T-helper 2 cell treated with Interferon-gamma antibody and Interleukin-4, amounts not matched to agents 5 μg/mL and 100 μg/mL, for 36 hours (primary cell): ENCODE measurements around the gene EME1.

Source experiments
- DNase-seq: peaks from one replicate; pipeline ENCODE4 v3.0.0; 2021; ENCODE audit warnings: low spot score
- H3K27ac Mint-ChIP-seq: one replicate; pipeline ENCODE4 v1.8.0; 2021; ENCODE audit warnings: mild to moderate bottlenecking, mixed read lengths
- H3K27me3 Mint-ChIP-seq: one replicate; pipeline ENCODE4 v1.8.0; 2021; ENCODE audit warnings: low read depth, mixed read lengths
- H3K36me3 Mint-ChIP-seq: one replicate; pipeline ENCODE4 v1.8.0; 2021; ENCODE audit warnings: low read depth, mixed read lengths
- H3K4me1 Mint-ChIP-seq: one replicate; pipeline ENCODE4 v1.8.0; 2021; ENCODE audit warnings: low read depth, mixed read lengths
- H3K4me3 Mint-ChIP-seq: one replicate; pipeline ENCODE4 v1.8.0; 2022; ENCODE audit warnings: mild to moderate bottlenecking, moderate library complexity, mixed read lengths
- H3K9me3 Mint-ChIP-seq: one replicate; pipeline ENCODE4 v1.8.0; 2021; ENCODE audit warnings: mixed read lengths

Gene EME1

DNA sequence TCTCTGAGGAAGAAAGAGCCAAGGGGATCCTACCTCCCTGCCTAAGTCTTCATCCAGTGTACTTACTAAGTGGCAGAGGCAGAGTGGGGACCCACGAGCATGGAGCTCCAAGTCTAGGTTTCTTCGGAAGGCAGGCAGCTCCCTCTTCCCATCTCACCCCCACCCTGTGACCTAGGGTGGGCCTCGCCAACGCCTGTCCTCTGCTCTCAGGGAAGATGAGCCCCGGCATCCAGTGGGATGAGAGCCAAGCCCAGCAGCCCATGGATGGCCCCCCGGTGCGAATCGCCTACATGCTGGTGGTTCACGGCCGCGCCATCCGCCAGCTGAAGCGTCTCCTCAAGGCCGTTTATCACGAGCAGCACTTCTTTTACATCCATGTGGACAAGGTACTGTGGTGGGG lies 18.8 kb upstream of the EME1 start:
- Mint-ChIP-seq H3K9me3 (no peaks in the 10 kb centered on the region), H3K36me3 (peaks cover 29% of the 10 kb centered on the region), H3K4me1 (peaks cover 3% of the 10 kb centered on the region), H3K27me3 (no peaks in the 10 kb centered on the region), H3K4me3 (no peak overlapping the region), H3K27ac (no peak overlapping the region)
- DNase-seq = no peak

DNA sequence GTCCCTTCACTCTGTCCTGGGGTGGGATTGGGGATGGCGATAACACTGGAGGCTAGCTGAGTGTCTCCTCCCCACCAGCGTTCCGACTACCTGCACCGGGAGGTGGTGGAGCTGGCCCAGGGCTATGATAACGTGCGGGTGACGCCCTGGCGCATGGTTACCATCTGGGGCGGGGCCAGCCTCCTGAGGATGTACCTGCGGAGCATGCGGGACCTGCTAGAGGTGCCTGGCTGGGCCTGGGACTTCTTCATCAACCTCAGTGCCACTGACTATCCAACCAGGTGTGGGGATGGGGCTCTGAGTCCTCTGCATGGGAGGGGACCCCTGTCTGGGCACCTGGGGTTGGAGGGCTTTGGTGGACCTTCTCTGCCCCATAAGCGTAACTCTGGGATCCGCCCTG lies 18.3 kb upstream of the EME1 start:
- H3K27me3 Mint-ChIP-seq = no peaks in the 10 kb centered on the region
- no peak overlapping the region for H3K4me3 Mint-ChIP-seq
- peaks cover 1% of the 10 kb centered on the region for H3K4me1 Mint-ChIP-seq
- H3K27ac Mint-ChIP-seq = no peak overlapping the region
- DNase-seq = no peak
- H3K9me3 Mint-ChIP-seq = no peaks in the 10 kb centered on the region
- H3K36me3 Mint-ChIP-seq = peaks cover 31% of the 10 kb centered on the region

DNA sequence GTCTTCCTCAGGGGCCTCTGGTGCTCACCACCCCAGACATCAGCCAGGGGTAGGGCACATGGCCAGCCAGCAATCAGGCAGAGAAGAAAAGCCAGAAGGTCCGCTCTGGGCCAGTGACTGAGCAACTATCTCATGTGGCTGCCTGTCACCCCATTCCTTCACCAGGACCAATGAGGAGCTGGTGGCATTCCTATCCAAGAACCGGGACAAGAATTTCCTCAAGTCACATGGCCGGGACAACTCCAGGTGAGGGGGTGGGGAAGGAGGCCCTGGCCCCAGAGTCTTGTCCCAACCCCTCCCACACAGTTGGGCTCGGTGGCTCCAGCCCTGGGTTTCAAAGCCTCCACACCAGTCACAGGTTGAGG lies 17.7 kb upstream of the EME1 start:
- peaks cover 31% of the 10 kb centered on the region for H3K36me3 Mint-ChIP-seq
- no peak for DNase-seq
- H3K9me3 Mint-ChIP-seq = no peaks in the 10 kb centered on the region
- H3K4me3 Mint-ChIP-seq = no peak overlapping the region
- no peak overlapping the region for H3K27ac Mint-ChIP-seq
- H3K27me3 Mint-ChIP-seq = no peaks in the 10 kb centered on the region
- H3K4me1 Mint-ChIP-seq = peaks cover 1% of the 10 kb centered on the region

DNA sequence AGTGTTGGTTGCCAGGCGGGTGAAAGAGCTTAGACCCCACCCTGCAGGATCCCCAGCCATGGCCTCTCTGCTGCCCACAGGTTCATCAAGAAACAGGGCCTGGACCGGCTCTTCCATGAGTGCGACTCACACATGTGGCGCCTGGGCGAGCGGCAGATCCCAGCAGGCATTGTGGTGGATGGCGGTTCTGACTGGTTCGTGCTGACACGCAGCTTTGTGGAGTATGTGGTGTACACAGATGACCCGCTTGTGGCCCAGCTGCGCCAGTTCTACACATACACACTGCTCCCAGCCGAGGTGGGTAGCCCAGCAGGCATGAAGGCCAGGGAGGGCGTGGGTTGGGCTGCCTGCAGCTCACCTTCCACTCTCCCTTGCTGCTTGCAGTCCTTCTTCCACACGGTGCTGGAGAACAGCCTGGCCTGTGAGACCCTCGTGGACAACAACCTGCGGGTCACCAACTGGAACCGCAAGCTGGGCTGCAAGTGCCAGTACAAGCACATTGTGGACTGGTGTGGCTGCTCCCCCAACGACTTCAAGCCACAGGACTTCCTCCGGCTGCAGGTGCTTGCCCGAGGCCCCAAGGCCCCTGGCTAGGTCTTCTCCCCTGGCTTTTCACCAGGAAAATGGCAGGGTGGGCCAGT lies 17.2 kb upstream of the EME1 start:
- peaks cover 31% of the 10 kb centered on the region for H3K36me3 Mint-ChIP-seq
- no peak overlapping the region for H3K4me3 Mint-ChIP-seq
- peaks cover 1% of the 10 kb centered on the region for H3K4me1 Mint-ChIP-seq
- H3K27me3 Mint-ChIP-seq = no peaks in the 10 kb centered on the region
- H3K27ac Mint-ChIP-seq = no peak overlapping the region
- H3K9me3 Mint-ChIP-seq = no peaks in the 10 kb centered on the region
- DNase-seq = no peak

DNA sequence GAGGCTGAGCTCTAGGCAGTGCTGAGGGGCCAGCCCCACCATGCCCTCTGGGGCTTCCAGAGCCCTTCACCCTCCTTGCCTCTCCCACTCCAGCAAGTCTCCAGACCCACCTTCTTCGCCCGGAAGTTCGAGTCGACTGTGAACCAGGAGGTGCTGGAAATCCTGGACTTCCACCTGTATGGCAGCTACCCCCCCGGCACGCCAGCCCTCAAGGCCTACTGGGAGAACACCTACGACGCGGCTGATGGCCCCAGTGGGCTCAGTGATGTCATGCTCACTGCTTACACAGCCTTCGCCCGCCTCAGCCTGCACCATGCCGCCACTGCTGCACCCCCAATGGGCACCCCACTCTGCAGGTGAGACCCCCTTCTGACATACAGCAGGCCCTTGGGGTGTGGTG lies 16.6 kb upstream of the EME1 start:
- H3K27ac Mint-ChIP-seq = no peak overlapping the region

DNA sequence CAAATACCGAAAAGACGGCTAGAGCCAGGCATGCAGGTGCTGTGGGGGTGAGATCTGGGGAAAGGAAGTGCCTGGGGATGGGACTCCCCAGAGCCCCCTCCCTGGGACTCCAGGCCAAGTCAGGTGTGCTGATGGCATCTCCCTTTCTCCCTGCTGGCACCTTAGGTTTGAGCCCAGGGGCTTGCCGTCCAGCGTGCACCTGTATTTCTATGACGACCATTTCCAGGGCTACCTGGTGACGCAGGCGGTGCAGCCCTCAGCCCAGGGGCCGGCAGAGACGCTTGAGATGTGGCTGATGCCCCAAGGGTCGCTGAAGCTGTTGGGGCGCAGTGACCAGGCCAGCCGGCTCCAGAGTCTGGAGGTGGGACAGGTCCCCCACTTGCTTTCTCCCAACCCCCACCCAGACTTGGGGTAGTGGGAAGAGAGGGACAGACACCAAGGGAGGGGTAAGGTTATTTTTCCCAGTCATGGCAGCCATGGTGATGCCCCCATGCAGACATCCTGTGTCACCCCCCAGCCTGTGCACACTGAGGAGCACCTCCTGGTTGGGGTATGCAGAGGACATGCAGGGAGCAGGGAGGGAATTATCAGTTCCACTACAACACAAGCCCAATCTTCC lies 16.0 kb upstream of the EME1 start:
- no peak overlapping the region for H3K4me3 Mint-ChIP-seq
- no peaks in the 10 kb centered on the region for H3K27me3 Mint-ChIP-seq
- peaks cover 2% of the 10 kb centered on the region for H3K4me1 Mint-ChIP-seq
- H3K27ac Mint-ChIP-seq = no peak overlapping the region
- H3K36me3 Mint-ChIP-seq = peaks cover 31% of the 10 kb centered on the region
- no peaks in the 10 kb centered on the region for H3K9me3 Mint-ChIP-seq
- DNase-seq = no peak

More for the DNA sequence above, 16.6 kb upstream of the EME1 start:
- Mint-ChIP-seq H3K4me1 (peaks cover 1% of the 10 kb centered on the region), H3K36me3 (peaks cover 29% of the 10 kb centered on the region), H3K9me3 (no peaks in the 10 kb centered on the region), H3K27me3 (no peaks in the 10 kb centered on the region), H3K4me3 (no peak overlapping the region)
- DNase-seq = no peak

DNA sequence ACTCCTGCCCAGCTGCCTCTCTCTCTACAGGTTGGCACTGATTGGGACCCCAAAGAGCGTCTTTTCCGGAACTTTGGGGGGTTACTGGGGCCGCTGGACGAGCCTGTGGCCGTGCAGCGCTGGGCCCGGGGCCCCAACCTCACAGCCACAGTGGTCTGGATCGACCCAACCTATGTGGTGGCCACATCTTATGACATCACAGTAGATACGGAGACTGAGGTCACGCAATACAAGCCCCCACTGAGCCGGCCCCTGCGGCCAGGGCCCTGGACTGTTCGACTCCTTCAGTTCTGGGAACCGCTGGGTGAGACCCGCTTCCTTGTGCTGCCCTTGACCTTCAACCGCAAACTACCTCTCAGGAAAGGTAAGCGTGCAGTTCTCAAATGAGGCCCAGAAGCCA lies 14.9 kb upstream of the EME1 start:
- Mint-ChIP-seq H3K27me3 (no peaks in the 10 kb centered on the region), H3K4me1 (peaks cover 7% of the 10 kb centered on the region), H3K9me3 (no peaks in the 10 kb centered on the region), H3K36me3 (peaks cover 28% of the 10 kb centered on the region), H3K4me3 (no peak overlapping the region), H3K27ac (no peak overlapping the region)
- no peak for DNase-seq

DNA sequence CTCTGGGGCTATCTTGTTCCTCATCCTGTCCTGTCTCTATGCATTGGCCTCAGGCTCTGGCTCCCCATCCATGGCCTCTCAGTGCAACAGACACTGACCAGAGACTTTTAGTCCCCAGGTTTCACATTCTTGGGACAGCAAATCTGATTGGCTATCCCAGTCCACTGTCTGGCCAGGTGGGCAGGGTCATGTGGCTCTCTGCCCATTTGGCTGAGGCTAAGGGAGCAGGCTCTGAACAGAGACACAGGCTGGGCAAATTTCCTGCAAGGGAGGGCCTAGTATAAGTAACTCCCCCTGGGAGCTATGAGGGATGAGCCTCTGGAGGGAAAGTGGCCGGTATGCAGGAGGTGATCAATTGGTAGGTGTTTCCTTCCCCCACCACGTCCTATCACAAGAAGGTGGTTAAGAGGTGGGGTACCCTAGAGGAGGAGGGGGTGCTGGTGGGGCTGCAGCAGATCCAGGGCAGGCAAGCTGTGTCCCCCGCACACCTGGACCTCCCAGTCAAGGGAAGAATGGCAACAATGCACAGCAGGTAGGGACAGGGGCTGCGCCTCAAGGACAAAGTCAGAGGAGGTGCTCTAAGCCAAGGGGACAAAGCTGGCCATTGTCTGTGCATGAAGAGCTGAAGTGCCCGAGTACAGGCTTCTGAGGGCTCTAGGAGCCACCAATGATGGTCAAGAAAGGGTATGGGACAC lies 13.9 kb upstream of the EME1 start:
- Mint-ChIP-seq H3K27ac (peak overlapping the region; percentile 31), H3K36me3 (peaks cover 26% of the 10 kb centered on the region)

DNA sequence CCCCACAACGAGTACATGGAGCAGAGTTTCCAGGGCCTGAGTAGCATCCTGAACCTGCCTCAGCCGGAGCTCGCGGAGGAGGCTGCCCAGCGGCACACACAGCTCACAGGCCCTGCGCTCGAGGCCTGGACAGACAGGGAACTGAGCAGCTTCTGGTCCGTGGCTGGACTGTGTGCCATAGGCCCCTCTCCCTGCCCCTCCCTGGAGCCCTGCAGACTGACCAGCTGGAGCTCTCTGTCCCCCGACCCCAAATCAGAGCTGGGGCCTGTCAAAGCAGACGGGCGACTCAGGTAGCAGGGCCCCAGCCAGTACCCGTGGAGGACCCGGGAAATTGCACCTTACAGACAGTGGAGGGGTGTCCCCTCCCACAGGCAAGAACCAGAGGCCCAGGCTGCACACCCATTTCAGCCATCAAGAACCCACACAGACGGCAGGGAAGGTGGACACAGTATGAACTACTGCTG lies 13.0 kb upstream of the EME1 start:
- H3K27ac Mint-ChIP-seq = no peak overlapping the region

More for the DNA sequence above, 13.9 kb upstream of the EME1 start:
- DNase-seq = no peak
- Mint-ChIP-seq H3K27me3 (no peaks in the 10 kb centered on the region), H3K9me3 (no peaks in the 10 kb centered on the region), H3K4me3 (no peak overlapping the region), H3K4me1 (peaks cover 7% of the 10 kb centered on the region)

DNA sequence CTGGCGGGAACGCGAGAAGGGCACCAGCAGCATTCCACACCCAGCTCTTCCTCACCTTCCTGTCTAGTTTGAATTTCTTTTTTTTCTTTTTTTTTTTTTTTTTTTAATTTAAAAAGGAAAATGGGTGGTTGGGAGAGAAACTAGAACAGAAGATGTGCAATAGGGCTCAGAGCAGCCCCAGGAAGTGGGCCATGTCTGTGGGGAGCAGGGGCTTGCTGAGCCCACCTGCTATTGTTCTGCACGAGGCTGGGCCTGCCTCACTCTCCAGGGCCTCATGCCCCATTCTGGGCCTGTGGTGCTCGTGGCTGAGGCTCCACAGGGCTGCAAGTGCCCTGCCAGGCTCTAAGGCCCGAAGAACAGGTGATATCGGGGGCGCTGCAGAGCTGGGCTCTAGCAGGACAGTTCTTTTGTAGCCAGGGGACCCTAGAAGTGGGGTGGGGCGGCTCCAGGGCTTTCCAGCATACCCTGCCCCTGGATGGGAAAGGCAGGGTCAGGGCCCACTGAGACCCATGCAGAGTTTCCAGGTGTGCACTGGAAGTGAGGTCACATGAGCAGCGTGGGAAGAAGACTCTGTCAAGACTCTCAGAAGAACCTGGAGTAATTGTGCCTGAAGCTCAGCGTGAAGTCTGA lies 12.4 kb upstream of the EME1 start:
- no peak overlapping the region for H3K27ac Mint-ChIP-seq
- no peaks in the 10 kb centered on the region for H3K9me3 Mint-ChIP-seq
- no peak for DNase-seq
- H3K36me3 Mint-ChIP-seq = peaks cover 20% of the 10 kb centered on the region
- peaks cover 7% of the 10 kb centered on the region for H3K4me1 Mint-ChIP-seq
- no peak overlapping the region for H3K4me3 Mint-ChIP-seq
- no peaks in the 10 kb centered on the region for H3K27me3 Mint-ChIP-seq

More for the DNA sequence above, 13.0 kb upstream of the EME1 start:
- peaks cover 7% of the 10 kb centered on the region for H3K4me1 Mint-ChIP-seq
- no peak for DNase-seq
- no peak overlapping the region for H3K4me3 Mint-ChIP-seq
- H3K27me3 Mint-ChIP-seq = no peaks in the 10 kb centered on the region
- peaks cover 20% of the 10 kb centered on the region for H3K36me3 Mint-ChIP-seq
- H3K9me3 Mint-ChIP-seq = no peaks in the 10 kb centered on the region

DNA sequence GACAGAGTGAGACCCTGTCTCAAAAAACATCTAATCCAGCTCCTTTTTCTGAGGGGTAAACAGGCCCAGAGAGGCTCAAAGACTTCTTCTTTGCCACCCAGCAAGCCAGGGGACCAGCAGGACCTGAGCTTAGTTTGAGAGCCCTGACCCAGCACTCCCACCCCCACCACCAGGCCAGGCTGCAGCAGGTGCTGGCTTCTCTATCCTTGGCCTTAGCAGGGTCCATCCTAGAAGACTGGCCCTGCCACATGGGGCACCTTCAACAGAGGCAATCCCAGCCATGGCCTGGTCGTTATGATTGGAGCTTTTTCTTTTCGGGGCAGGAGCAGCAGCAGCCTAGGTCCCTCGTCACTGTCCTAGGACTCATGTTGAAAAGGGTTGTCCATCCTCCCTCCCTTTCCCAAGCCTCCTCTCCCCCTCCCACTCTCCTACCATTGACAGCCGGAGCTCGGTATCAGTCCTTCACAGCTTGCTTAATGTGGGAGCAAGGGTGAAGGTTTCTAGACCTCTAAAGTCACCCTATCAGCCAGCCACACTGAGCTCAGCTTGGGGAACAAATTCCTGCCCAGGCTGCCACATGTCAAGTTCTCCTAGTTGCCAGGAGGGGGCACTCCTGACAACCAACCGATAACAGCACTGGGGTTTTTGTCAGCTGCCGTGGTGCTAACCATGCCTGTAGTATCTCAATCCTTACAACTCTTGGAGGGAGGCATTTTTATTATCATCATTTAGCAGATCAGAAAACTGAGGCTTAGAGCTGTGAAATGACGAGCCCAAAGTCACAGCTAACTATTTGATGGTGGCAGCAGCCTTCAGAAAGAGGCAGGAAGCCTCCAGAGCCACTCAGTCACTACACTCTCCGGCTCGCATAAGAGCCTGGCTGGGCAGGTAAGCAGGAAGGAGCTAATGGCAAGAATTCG lies 11.2 kb upstream of the EME1 start:
- Mint-ChIP-seq H3K36me3 (peaks cover 18% of the 10 kb centered on the region), H3K4me1 (peaks cover 7% of the 10 kb centered on the region), H3K27me3 (no peaks in the 10 kb centered on the region), H3K9me3 (no peaks in the 10 kb centered on the region), H3K4me3 (peak overlapping the region; percentile 44), H3K27ac (peak overlapping the region; percentile 53)
- peak; percentile 49 for DNase-seq

DNA sequence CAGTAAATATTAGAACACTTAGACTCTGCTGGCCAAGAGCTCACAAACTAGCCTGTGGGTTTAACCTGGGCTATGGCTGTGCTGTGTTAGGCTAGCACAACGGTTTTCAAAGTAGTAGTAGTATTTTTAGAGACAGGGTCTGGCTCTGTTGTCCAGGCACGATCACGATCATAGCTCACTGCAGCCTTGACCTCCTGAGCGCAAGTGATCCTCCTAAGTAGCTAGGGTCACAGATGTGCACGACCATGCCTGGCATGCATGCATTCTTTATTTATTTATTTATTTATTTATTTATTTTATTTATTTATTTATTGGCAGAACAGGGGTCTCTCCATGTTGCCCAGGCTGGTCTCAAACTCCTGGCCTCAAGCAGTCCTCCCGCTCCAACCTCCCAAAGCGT lies 10.4 kb upstream of the EME1 start:
- no peak for DNase-seq
- Mint-ChIP-seq H3K4me3 (no peak overlapping the region), H3K27ac (peak overlapping the region; percentile 55), H3K9me3 (no peaks in the 10 kb centered on the region), H3K4me1 (peaks cover 7% of the 10 kb centered on the region), H3K27me3 (no peaks in the 10 kb centered on the region), H3K36me3 (peaks cover 20% of the 10 kb centered on the region)

DNA sequence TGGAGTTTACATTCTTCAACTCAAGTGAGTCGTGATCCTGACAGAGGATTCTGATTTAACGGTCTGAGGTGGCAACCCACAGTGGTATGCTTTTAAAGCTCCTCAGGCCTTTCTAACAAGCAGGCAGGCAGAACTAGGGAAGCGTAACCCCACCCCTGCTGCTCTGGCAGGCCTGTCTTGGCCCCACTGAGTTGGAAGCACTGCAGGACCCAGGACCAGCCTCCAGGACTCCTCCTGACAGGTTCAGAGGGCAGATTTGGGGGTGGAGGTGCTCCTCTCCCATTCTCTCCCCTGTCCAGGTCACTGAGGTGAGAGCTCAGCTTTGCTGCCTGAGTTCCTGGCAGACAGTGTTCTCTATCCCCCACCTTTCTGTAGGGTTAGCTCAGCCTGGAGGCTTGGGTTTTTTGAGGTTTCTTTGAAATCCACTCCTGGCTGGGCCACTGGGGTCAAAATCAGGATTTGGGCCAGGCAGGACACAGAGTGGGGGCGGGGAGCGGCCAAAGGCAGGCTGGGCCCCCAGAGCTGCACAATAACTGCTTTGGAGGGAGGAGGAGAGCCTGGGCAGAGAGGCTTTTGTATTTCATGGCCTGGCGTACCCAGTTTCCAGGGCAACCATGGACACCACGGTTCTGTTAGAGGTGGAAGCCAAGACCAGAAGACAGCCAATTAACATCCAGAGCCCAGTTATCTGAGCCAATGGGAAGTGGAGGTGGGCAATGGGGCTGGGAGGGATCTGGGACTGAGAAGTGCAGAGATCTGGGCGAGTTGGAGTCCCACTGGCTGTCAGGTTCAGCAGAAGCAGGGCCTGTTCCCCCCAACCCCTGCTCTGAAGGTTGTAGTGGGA lies 9.6 kb upstream of the EME1 start:
- peaks cover 7% of the 10 kb centered on the region for H3K4me1 Mint-ChIP-seq
- H3K27me3 Mint-ChIP-seq = no peaks in the 10 kb centered on the region
- peaks cover 24% of the 10 kb centered on the region for H3K36me3 Mint-ChIP-seq
- DNase-seq = no peak
- H3K4me3 Mint-ChIP-seq = no peak overlapping the region
- no peak overlapping the region for H3K27ac Mint-ChIP-seq
- no peaks in the 10 kb centered on the region for H3K9me3 Mint-ChIP-seq
